Tongue (tissue), 2 donors: ENCODE data around the gene PRKCI. TPM values are rescaled to one million over a fixed set of nuclear protein-coding genes. Genes with fewer than 3 reads are reported as not detected.
A peak's percentile ranks its signal among the peaks of the same experiment; 100 is the strongest.
"Not testable (repeated sequence)": the region's sequence is repeated elsewhere in the genome, so short reads cannot be mapped to it uniquely, and the experiment has no call there.

ENCODE experiments used
- DNase-seq: peaks from one replicate; pipeline ENCODE4 v3.0.0-alpha.2; 2015
- total RNA-seq: library from RNA; depleted of rRNA; stranded (reverse); fragments of >200 nt; gene quantifications from one replicate; pipeline ENCODE4 v1.2.3, GENCODE V29; 2014

Gene PRKCI
- 53.2 TPM for total RNA-seq

- peak; percentile 99 for DNase-seq
Measured at GRCh38 chr3:170221924-170222646, at the start of gene PRKCI. Gene PRKCI (plus strand): TSS chr3:170222424. CDS start chr3:170222670, 246 bp downstream.

GRCh38 chr3:170178651-170179050, 43.6 kb upstream of the PRKCI start:
- DNase-seq: no peak

GRCh38 chr3:170179432-170179831, 42.8 kb upstream of the PRKCI start:
- DNase-seq: no peak

- peak; percentile 59 for DNase-seq
Measured at GRCh38 chr3:170180079-170180907, 41.9 kb upstream of the PRKCI start.

- peak; percentile 97 for DNase-seq
Measured at GRCh38 chr3:170180908-170181885, 41.0 kb upstream of the PRKCI start, which contains the start of gene PHC3. Gene PHC3 (minus strand): TSS chr3:170181733. CDS start chr3:170181715, 18 bp downstream.

DNA sequence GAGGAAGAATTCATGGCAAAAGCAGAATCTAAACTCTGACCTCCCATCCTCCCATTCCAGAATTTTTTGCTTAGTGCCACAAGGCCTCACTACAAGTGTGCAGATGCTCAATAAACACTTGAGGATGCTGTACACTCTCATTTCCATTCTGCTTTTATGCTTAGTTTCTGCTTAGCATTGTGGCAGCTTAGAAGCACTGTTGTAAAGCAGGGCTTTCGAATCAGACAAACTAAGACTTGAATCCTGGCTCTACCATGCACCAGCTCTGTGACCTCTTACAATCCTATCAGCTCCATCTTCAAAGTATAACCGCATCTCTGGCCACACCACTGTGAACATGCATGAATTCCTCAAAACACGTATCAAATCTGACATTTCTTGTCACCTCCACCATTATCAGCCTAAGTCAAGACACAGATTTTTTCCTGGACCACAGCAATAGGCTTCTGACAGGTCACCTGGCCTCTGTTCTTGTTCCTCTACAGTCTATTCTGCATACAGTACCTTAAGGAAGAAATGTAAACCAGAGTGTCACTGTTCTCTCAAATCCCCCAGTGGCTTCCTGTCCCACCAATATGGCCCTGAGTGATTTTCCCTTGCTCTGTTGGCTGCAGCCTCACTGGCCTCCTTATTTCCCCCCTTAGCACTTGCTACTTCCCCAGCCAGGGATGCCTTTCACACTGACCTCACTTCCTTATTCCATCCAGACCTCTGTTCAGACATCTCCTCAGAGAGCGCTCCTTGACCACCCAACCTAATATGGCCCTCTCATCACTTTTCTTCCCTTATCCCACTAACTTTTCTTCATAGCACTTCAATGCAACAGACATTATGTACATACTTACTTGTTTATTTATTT, 32.6 kb upstream of the PRKCI start:
- no peak for DNase-seq

DNA sequence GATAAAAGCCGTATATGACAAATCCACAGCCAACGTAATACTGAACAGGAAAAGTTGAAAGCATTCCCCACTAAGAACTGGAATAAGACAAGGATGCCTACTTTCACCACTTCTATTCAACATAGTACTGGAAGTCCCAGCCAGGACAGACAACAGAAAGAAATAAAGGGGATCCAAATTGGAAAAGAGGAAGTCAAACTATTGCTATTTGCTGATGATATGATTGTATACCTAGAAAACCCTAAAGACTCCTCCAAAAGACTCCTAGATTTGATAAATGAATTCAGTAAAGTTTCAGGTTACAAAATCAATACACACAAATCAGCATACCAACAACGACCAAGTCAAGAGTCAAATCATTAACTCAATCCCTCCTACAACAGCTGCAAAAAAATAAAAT, 26.5 kb upstream of the PRKCI start:
- DNase-seq: not testable (repeated sequence)

DNA sequence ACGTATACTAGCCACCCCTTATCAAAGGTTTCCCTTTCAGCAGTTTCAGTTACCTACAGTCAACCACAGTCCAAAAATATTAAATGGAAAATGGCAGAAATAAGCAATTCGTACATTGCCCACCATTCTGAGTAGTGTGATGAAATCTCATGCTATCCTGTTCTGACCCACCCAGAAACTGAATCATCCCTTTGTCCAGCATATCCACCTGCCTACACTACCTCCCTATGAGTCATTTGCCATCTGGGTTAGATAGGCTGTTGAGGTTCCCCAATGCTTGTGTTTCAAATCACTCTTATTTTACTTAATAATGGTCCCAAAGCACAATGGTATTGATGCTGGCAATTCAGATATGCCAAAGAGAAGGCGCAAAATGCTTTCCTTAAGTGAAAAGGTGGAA, 25.4 kb upstream of the PRKCI start:
- no peak for DNase-seq

DNA sequence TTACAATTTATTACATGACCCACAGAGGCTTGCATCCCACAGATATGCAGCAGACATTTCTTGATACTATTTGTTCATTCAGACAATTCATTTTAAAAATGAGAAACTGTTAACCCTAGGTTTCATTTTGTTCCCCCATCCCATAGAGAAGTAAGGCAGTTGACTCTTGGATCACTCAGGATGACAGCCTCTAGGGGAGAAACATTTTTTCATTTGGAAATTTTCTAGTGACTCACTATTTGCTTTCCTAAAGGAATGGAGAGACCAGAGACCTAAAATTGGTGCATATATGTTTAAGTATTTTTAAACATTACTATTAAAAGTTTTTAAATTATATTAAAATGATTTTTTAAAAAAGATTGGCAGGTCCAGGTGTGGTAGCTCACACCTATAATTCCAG, 21.2 kb upstream of the PRKCI start:
- DNase-seq: no peak

GRCh38 chr3:170201527-170201926, 20.7 kb upstream of the PRKCI start:
- no peak for DNase-seq

GRCh38 chr3:170203457-170203856, 18.8 kb upstream of the PRKCI start:
- DNase-seq: no peak

- no peak for DNase-seq
Measured at GRCh38 chr3:170204023-170204472, 18.2 kb upstream of the PRKCI start.

DNA sequence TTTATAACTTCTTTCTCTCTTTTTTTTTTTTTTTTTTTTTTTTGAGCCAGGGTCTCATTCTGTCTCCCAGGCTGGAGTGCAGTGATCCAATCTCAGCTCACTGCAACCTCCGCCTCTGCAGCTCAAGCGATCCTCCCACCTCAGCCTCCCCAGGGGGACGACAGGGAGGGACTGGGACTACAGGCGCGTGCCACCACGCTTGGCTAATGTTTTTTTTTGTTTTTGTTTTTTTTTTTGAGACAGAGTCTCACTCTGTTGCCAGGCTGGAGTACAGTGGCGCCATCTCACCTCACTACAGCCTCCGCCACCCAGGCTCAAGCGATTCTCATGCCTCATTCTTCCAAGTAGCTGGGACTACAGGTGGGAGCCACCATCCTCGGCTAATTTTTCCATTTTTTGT, 17.7 kb upstream of the PRKCI start:
- no peak for DNase-seq

GRCh38 chr3:170205302-170205701, 16.9 kb upstream of the PRKCI start:
- DNase-seq: no peak

- DNase-seq: not testable (repeated sequence)
Measured at GRCh38 chr3:170206164-170206762, 16.0 kb upstream of the PRKCI start.

DNA sequence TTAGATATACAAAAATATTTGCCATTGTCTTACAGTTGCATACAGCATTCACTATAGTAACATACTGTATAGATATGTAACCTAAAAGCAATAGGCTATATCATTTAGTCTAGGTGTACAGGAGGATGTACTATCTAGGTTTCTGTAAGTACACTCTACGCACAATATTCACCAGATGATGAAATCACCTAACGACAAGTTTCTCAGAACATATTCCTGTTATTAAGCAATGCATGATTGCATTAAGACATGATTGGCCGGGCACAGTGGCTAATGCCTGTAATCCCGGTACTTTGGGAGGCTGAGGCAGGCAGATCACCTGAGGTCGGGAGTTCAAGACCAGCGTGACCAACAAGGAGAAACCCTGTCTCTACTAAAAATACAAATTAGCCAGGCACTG, 14.5 kb upstream of the PRKCI start:
- DNase-seq: no peak

DNA sequence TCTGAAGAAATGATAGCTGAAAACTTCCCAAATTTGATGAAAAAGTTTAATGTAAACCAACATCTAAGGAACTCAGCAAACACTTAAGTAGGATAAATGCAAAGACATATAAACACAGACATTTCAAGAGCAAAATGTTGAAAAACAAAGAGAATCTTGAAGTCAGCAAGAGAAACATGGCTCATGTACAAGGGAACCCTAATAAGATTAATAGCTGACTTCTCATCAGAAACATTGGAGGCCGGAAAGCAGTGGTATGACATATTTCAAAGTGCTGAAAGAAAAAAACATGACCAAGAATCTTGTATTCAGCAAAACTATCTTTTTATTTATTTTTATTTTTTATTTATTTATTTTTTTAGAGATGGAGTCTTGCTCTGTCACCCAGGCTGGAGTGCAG, 10.6 kb upstream of the PRKCI start:
- no peak for DNase-seq

DNA sequence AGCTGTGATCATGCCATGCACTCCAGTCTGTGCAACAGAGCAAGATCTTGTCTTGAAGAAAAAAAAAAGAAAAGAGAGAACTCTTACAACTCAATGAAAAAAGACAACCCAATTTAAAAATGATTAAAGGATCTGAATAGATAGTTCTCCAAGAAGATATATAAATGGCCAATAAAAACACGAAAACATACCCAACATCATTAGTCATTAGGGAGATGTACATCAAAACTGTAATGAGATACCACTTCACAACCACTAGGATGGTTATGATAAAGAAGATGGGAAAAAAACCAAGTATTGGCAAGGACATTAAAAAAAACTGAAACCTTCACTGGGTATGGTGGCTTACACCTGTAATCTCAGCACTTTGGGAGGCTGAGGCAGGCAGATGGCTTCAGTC, 2.4 kb upstream of the PRKCI start:
- DNase-seq: no peak

- no peak for DNase-seq
Measured at GRCh38 chr3:170220871-170221270, 1.4 kb upstream of the PRKCI start.

GRCh38 chr3:170222647-170223541, 670 bp downstream of the PRKCI start:
- DNase-seq: peak; percentile 53
